HepG2 (cell line): ENCODE results near the gene OSCP1.

ENCODE experiments used
- EP300 ChIP-seq, 3 experiments: sonication (generic) in 1 of 3; formaldehyde crosslinking in 1 of 3; IDR thresholded peaks; 2 replicates each; pipeline versions ENCODE4 v1.5.1 to v1.6.1; 2011 to 2020; ENCODE audit warnings: low read depth in 2 of 3, low read length in 2 of 3, borderline replicate concordance in 1 of 3, improper control_type of control experiment in 1 of 3, mild to moderate bottlenecking in 1 of 3, missing genetic modification reagents in 1 of 3, moderate library complexity in 1 of 3
- EZH2 ChIP-seq: conservative IDR thresholded peaks from 2 replicates; pipeline ENCODE4 v1.6.1; 2012; ENCODE audit warnings: mild to moderate bottlenecking, low read depth, low read length, moderate library complexity
- HMG20B ChIP-seq: conservative IDR thresholded peaks from 2 replicates; pipeline ENCODE4 v1.6.1; 2016; ENCODE audit warnings: missing genetic modification reagents, missing compliant biosample characterization
- KDM5B ChIP-seq: sonication (generic); formaldehyde crosslinking; IDR thresholded peaks from 2 replicates; pipeline ENCODE4 v1.4.0; 2020; ENCODE audit warnings: missing genetic modification reagents, mild to moderate bottlenecking, borderline replicate concordance
- SMC3 ChIP-seq: IDR thresholded peaks from 2 replicates; pipeline ENCODE4 v1.6.1; 2011; ENCODE audit warnings: low read length, improper control_type of control experiment
- TF ChIP-seq, protein P1 (sequence below): sonication (generic); formaldehyde crosslinking; IDR thresholded peaks from 2 replicates; pipeline ENCODE4 v1.5.0; 2020; ENCODE audit warnings: mild to moderate bottlenecking, missing genetic modification reagents, moderate library complexity
- TF ChIP-seq, protein P2 (sequence below): IDR thresholded peaks from 2 replicates; pipeline ENCODE4 v1.6.1; 2012; ENCODE audit warnings: inconsistent platforms
- TF ChIP-seq, protein P3 (sequence below): sonication (generic); formaldehyde crosslinking; IDR thresholded peaks from 2 replicates; pipeline ENCODE4 v1.4.0; 2020; ENCODE audit warnings: missing genetic modification reagents

GRCh38 chr1:36369061-36369861, 81.0 kb downstream of the OSCP1 start:
- TF ChIP-seq, protein P1, sequence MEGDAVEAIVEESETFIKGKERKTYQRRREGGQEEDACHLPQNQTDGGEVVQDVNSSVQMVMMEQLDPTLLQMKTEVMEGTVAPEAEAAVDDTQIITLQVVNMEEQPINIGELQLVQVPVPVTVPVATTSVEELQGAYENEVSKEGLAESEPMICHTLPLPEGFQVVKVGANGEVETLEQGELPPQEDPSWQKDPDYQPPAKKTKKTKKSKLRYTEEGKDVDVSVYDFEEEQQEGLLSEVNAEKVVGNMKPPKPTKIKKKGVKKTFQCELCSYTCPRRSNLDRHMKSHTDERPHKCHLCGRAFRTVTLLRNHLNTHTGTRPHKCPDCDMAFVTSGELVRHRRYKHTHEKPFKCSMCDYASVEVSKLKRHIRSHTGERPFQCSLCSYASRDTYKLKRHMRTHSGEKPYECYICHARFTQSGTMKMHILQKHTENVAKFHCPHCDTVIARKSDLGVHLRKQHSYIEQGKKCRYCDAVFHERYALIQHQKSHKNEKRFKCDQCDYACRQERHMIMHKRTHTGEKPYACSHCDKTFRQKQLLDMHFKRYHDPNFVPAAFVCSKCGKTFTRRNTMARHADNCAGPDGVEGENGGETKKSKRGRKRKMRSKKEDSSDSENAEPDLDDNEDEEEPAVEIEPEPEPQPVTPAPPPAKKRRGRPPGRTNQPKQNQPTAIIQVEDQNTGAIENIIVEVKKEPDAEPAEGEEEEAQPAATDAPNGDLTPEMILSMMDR (CRISPR knock-in tag), result peak; percentile 90
- TF ChIP-seq SMC3 (peak; percentile 91), KDM5B (CRISPR knock-in tag) (0 out of 2 replicates have a peak, but pooled peaks have one; percentile 37), HMG20B (no peak), EP300 (IDR thresholded peaks at IDR 0.05; ENCODE audit: low read depth in 2 of 2, low read length in 2 of 2) (no peak), EP300 (CRISPR knock-in tag; IDR thresholded peaks at IDR 0.05; ENCODE audit: borderline replicate concordance) (no peak), EZH2 (no peak)
- TF ChIP-seq, protein P2, sequence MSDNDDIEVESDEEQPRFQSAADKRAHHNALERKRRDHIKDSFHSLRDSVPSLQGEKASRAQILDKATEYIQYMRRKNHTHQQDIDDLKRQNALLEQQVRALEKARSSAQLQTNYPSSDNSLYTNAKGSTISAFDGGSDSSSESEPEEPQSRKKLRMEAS, result peak; percentile 21; the same call in 1 of the 2 replicates
- TF ChIP-seq, protein P3, sequence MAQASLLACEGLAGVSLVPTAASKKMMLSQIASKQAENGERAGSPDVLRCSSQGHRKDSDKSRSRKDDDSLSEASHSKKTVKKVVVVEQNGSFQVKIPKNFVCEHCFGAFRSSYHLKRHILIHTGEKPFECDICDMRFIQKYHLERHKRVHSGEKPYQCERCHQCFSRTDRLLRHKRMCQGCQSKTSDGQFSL (CRISPR knock-in tag), result peak; percentile 96
